ENCODE measurements around the gene KLHL1. TPM values are rescaled to one million over a fixed set of nuclear protein-coding genes. Genes with fewer than 3 reads are reported as not detected.

KLHL1 gene
- polyA plus RNA-seq, 1 donor from 2014 or later: 15.5 TPM

- TF ChIP-seq TAF1 (IDR thresholded peaks at IDR 0.05; ENCODE audit: low read depth): no peak
- Histone ChIP-seq H2AFZ (ENCODE audit: low read depth, low read length) (no peak overlapping the region), H3K27me3 (ENCODE audit: insufficient read depth, low read depth, low read length) (no peaks in the 10 kb centered on the region), H3K36me3 (ENCODE audit: insufficient read depth, low read length) (no peaks in the 10 kb centered on the region), H3K9me3 (ENCODE audit: low read length) (no peaks in the 10 kb centered on the region), H3K27ac (ENCODE audit: low read length) (no peak overlapping the region), H3K4me2 (ENCODE audit: low read length) (no peak overlapping the region), H3F3A (ENCODE audit: insufficient read depth, low read length, poor library complexity, severe bottlenecking) (no peaks in the 10 kb centered on the region), H3K79me2 (replicated peaks; ENCODE audit: insufficient read depth, low read length) (no peaks in the 10 kb centered on the region), H3K4me3 (ENCODE audit: low read length) (no peak overlapping the region), H4K20me1 (ENCODE audit: insufficient read depth) (no peaks in the 10 kb centered on the region), H3K9ac (ENCODE audit: low read length) (no peak overlapping the region), H3K9me2 (ENCODE audit: insufficient read depth, low read length) (no peaks in the 10 kb centered on the region)
Measured at GRCh38 chr13:69950160-69950559, 158.1 kb downstream of the KLHL1 start.

GRCh38 chr13:69948016-69948415 lies 160.2 kb downstream of the KLHL1 start:
- H3K4me2 ChIP-seq (ENCODE audit: low read length): no peak overlapping the region
- no peaks in the 10 kb centered on the region for H3K9me3 ChIP-seq (ENCODE audit: low read length)
- no peaks in the 10 kb centered on the region for H3F3A ChIP-seq (ENCODE audit: insufficient read depth, low read length, poor library complexity, severe bottlenecking)
- no peaks in the 10 kb centered on the region for H4K20me1 ChIP-seq (ENCODE audit: insufficient read depth)
- no peak overlapping the region for H3K4me3 ChIP-seq (ENCODE audit: low read length)
- no peak overlapping the region for H2AFZ ChIP-seq (ENCODE audit: low read depth, low read length)
- H3K27me3 ChIP-seq (ENCODE audit: insufficient read depth, low read depth, low read length): no peaks in the 10 kb centered on the region
- no peaks in the 10 kb centered on the region for H3K9me2 ChIP-seq (ENCODE audit: insufficient read depth, low read length)
- H3K27ac ChIP-seq (ENCODE audit: low read length): no peak overlapping the region
- no peaks in the 10 kb centered on the region for H3K79me2 ChIP-seq (replicated peaks; ENCODE audit: insufficient read depth, low read length)
- TF ChIP-seq POLR2AphosphoS5 (IDR thresholded peaks at IDR 0.05): no peak
- no peak overlapping the region for H3K9ac ChIP-seq (ENCODE audit: low read length)
- no peaks in the 10 kb centered on the region for H3K36me3 ChIP-seq (ENCODE audit: insufficient read depth, low read length)

GRCh38 chr13:69947582-69947981 lies 160.7 kb downstream of the KLHL1 start:
- H3K9me2 ChIP-seq (ENCODE audit: insufficient read depth, low read length): no peaks in the 10 kb centered on the region
- H3K9me3 ChIP-seq (ENCODE audit: low read length): no peaks in the 10 kb centered on the region
- H3K36me3 ChIP-seq (ENCODE audit: insufficient read depth, low read length): no peaks in the 10 kb centered on the region
- no peak overlapping the region for H3K4me3 ChIP-seq (ENCODE audit: low read length)
- no peak overlapping the region for H3K9ac ChIP-seq (ENCODE audit: low read length)
- H2AFZ ChIP-seq (ENCODE audit: low read depth, low read length): no peak overlapping the region
- H3F3A ChIP-seq (ENCODE audit: insufficient read depth, low read length, poor library complexity, severe bottlenecking): no peaks in the 10 kb centered on the region
- H3K79me2 ChIP-seq (replicated peaks; ENCODE audit: insufficient read depth, low read length): no peaks in the 10 kb centered on the region
- no peaks in the 10 kb centered on the region for H4K20me1 ChIP-seq (ENCODE audit: insufficient read depth)
- no peak overlapping the region for H3K4me2 ChIP-seq (ENCODE audit: low read length)
- no peak overlapping the region for H3K27ac ChIP-seq (ENCODE audit: low read length)
- TF ChIP-seq TAF1 (IDR thresholded peaks at IDR 0.05; ENCODE audit: low read depth): no peak
- TF ChIP-seq CTCF (IDR thresholded peaks at IDR 0.05; ENCODE audit: poor library complexity, severe bottlenecking): no peak
- TF ChIP-seq MXI1 (conservative IDR thresholded peaks at IDR 0.05; ENCODE audit: poor library complexity, severe bottlenecking): no peak
- TF ChIP-seq REST (IDR thresholded peaks at IDR 0.05; ENCODE audit: borderline replicate concordance): no peak
- TF ChIP-seq RAD21 (conservative IDR thresholded peaks at IDR 0.05): no peak
- no peak for TF ChIP-seq POLR2AphosphoS5 (IDR thresholded peaks at IDR 0.05)
- no peak for TF ChIP-seq EP300 (conservative IDR thresholded peaks at IDR 0.05; ENCODE audit: poor library complexity, severe bottlenecking)
- H3K27me3 ChIP-seq (ENCODE audit: insufficient read depth, low read depth, low read length): no peaks in the 10 kb centered on the region

Data from neural cell (in vitro differentiated cells).